Endothelial cell of umbilical vein (primary cell): ENCODE results near the gene NFIA. TPM values are rescaled to one million over a fixed set of nuclear protein-coding genes. Genes with fewer than 3 reads are reported as not detected.
A peak's percentile ranks its signal among the peaks of the same experiment; 100 is the strongest.

Experiments
- BruUV-seq: library from RNA; stranded (reverse); fragments of 400-500 nt; replicated peaks from 2 replicates; lab custom pipeline; 2021; lab: Mats Ljungman, UMichigan
- CTCF ChIA-PET: fragments of 300-600, 350-600 bp; sonication (Branson Sonifier 250); formaldehyde crosslinking; loops from one replicate; lab custom pipeline; 2021; ENCODE audit warnings: antibody characterized with exemption, inconsistent platforms; lab: Charles Lee
- POLR2A ChIA-PET: fragments of 300-600, 350-600 bp; sonication (Branson Sonifier 250); formaldehyde crosslinking; loops from one replicate; lab custom pipeline; 2021; ENCODE audit warnings: antibody characterized with exemption, inconsistent platforms; lab: Charles Lee
- DNase-seq: peaks from one replicate; pipeline ENCODE4 v3.0.0-alpha.2; 2011; ENCODE audit warnings: low read depth, low spot score
- FAIRE-seq: peaks from 2 replicates; lab custom pipeline; 2011; peaks lifted over from hg19 to GRCh38; lab: Jason Lieb, UNC
- H2AFZ ChIP-seq: 2 replicates; pipeline ENCODE4 v1.6.0; 2012; ENCODE audit warnings: low read depth, low read length, control low read depth, inconsistent platforms
- H3K27ac ChIP-seq: 2 replicates; pipeline ENCODE4 v1.5.1; 2011; ENCODE audit warnings: low read depth, mild to moderate bottlenecking, control low read depth, low read length, moderate library complexity; ENCODE audit not compliant: insufficient read depth
- H3K27me3 ChIP-seq, 2 experiments: 2 replicates each; pipeline versions ENCODE4 v1.6.0 to v1.6.1; 2011; ENCODE audit warnings: low read length in 2 of 2, mixed read lengths in 1 of 2; ENCODE audit not compliant: control insufficient read depth in 2 of 2, insufficient read depth in 2 of 2
- H3K36me3 ChIP-seq, 2 experiments: 2 replicates in 1 of 2; 3 replicates in 1 of 2; pipeline ENCODE4 v1.5.1; 2011; ENCODE audit warnings: low read length in 2 of 2, mild to moderate bottlenecking in 1 of 2, moderate library complexity in 1 of 2; ENCODE audit not compliant: control insufficient read depth in 2 of 2, insufficient read depth in 2 of 2; ENCODE audit errors: extremely low read depth in 1 of 2
- H3K4me1 ChIP-seq: 3 replicates; pipeline ENCODE4 v1.5.1; 2011; ENCODE audit warnings: mild to moderate bottlenecking, low read length; ENCODE audit not compliant: control insufficient read depth, insufficient read depth; ENCODE audit errors: extremely low read depth
- H3K4me2 ChIP-seq: 2 replicates; pipeline ENCODE4 v1.6.1; 2011; ENCODE audit warnings: low read length, control low read depth, mixed read lengths; ENCODE audit not compliant: insufficient read depth
- H3K4me3 ChIP-seq, 3 experiments: fragments of 200-600 bp in 1 of 3; sonication (generic), shearing (Covaris generic) in 1 of 3; replicated peaks in 1 of 3; 2 replicates each; pipeline ENCODE4 v1.5.1; 2011 to 2016; ENCODE audit warnings: control low read depth in 3 of 3, low read length in 3 of 3, mild to moderate bottlenecking in 2 of 3, inconsistent platforms in 1 of 3, low read depth in 1 of 3, moderate library complexity in 1 of 3; ENCODE audit not compliant: insufficient read depth in 1 of 3
- H3K79me2 ChIP-seq: 2 replicates; pipeline ENCODE4 v1.6.0; 2012; ENCODE audit warnings: low read length, inconsistent platforms; ENCODE audit not compliant: control insufficient read depth, insufficient read depth
- H3K9ac ChIP-seq: replicated peaks from 2 replicates; pipeline ENCODE3; 2011; ENCODE audit warnings: low read length, control low read depth; ENCODE audit not compliant: insufficient read depth; ENCODE audit errors: extremely low read depth
- H3K9me1 ChIP-seq: replicated peaks from 3 replicates; pipeline ENCODE4 v1.6.0; 2011; ENCODE audit warnings: mild to moderate bottlenecking, low read length; ENCODE audit not compliant: control insufficient read depth, insufficient read depth; ENCODE audit errors: extremely low read depth
- H3K9me3 ChIP-seq: replicated peaks from 2 replicates; pipeline ENCODE4 v1.5.1; 2012; ENCODE audit warnings: low read length, inconsistent platforms; ENCODE audit not compliant: control insufficient read depth, insufficient read depth
- H4K20me1 ChIP-seq: replicated peaks from 2 replicates; pipeline ENCODE3; 2011; ENCODE audit warnings: mild to moderate bottlenecking, low read length; ENCODE audit not compliant: control insufficient read depth, insufficient read depth; ENCODE audit errors: extremely low read depth
- CTCF ChIP-seq, 2 donors: IDR thresholded peaks; 1 replicate in 1 of 2; 2 replicates in 1 of 2; pipeline ENCODE4 v1.5.1; 2011; ENCODE audit warnings: low read length in 2 of 2, mild to moderate bottlenecking in 2 of 2, moderate library complexity in 2 of 2, control low read depth in 1 of 2, inconsistent platforms in 1 of 2, low read depth in 1 of 2; ENCODE audit not compliant: insufficient read depth in 1 of 2; ENCODE audit errors: extremely low read depth in 1 of 2
- EZH2 ChIP-seq: IDR thresholded peaks from 2 replicates; pipeline ENCODE4 v1.6.1; 2012; ENCODE audit warnings: borderline replicate concordance, low read depth, mild to moderate bottlenecking, moderate library complexity, low read length, inconsistent platforms; ENCODE audit not compliant: severe bottlenecking
- FOS ChIP-seq: IDR thresholded peaks from 2 replicates; pipeline ENCODE4 v1.6.1; 2011; ENCODE audit warnings: mild to moderate bottlenecking, low read length, moderate library complexity, borderline replicate concordance; ENCODE audit not compliant: insufficient read depth
- GATA2 ChIP-seq: IDR thresholded peaks from 2 replicates; pipeline ENCODE4 v1.7.0; 2011; ENCODE audit warnings: low read depth, mild to moderate bottlenecking, moderate library complexity, mixed read lengths, low read length; ENCODE audit not compliant: insufficient read length, insufficient read depth
- JUN ChIP-seq: IDR thresholded peaks from 2 replicates; pipeline ENCODE4 v1.6.1; 2011; ENCODE audit warnings: borderline replicate concordance, low read depth; ENCODE audit not compliant: insufficient read length, insufficient read depth
- MAX ChIP-seq: IDR thresholded peaks from 2 replicates; pipeline ENCODE4 v1.6.1; 2011; ENCODE audit not compliant: insufficient read depth, insufficient read length
- POLR2A ChIP-seq: IDR thresholded peaks from 2 replicates; pipeline ENCODE4 v1.6.1; 2012; ENCODE audit warnings: low read depth, mild to moderate bottlenecking, control low read depth, low read length
- POLR2AphosphoS5 ChIP-seq: IDR thresholded peaks from 2 replicates; pipeline ENCODE4 v1.6.1; 2012; ENCODE audit warnings: low read depth, mild to moderate bottlenecking, control low read depth, low read length, moderate library complexity; ENCODE audit not compliant: insufficient read depth
- dilution Hi-C: fragments of 300-500 bp; cut with MboI; formaldehyde crosslinking; loops from one replicate; pipeline ENCODE4 v1.15.0; 2019; ENCODE audit warnings: low sequenced_read_pairs; ENCODE audit not compliant: extremely low pct_ligation_motif_present
- intact Hi-C: fragments of 100-400 bp; cut with micrococcal nuclease; formaldehyde crosslinking; loops from one replicate; pipeline ENCODE4 v1.10.0; 2022
- polyA plus RNA-seq, 4 experiments: library from polyadenylated mRNA; depleted of rRNA in 3 of 4; stranded (reverse) in 3 of 4; unstranded in 1 of 4; fragments of >200 nt; gene quantifications; 2 replicates each; pipeline versions ENCODE4 v1.2.1 to v1.2.3, GENCODE V29; 2011 to 2012; ENCODE audit warnings: missing spikeins in 1 of 4
- total RNA-seq: library from RNA; stranded (reverse); gene quantifications from 2 replicates; pipeline ENCODE4 v1.2.3, GENCODE V29; 2021

Gene NFIA
- total and polyA plus RNA-seq, 2 donors (not counting 3 experiments of a cell fraction or from before 2014, with no cell fraction given), result 25.5 to 47.0 TPM

- no peaks in the 10 kb centered on the region for H3K27me3 ChIP-seq
- H3K9ac ChIP-seq, result peak overlapping the region; percentile 80
Measured at GRCh38 chr1:61337981-61338848, 255.9 kb downstream of the NFIA start.

More at GRCh38 chr1:61337981-61338848, 255.9 kb downstream of the NFIA start:
- POLR2A ChIA-PET, result interaction anchor here (0.6 kb wide), 1 partner anchor 256 kb away, joined by 8 read pairs; the partner anchor contains the start of gene NFIA
- Histone ChIP-seq H3K4me1 (peaks cover 27% of the 10 kb centered on the region), H3K4me2 (peak overlapping the region; percentile 89), H2AFZ (peak overlapping the region; percentile 33), H3K9me3 (no peaks in the 10 kb centered on the region), H4K20me1 (no peaks in the 10 kb centered on the region), H3K79me2 (peaks cover 2% of the 10 kb centered on the region), H3K9me1 (no peaks in the 10 kb centered on the region), H3K4me3 (peak overlapping the region in 1 of 3 experiments; percentile 49), H3K27ac (peak overlapping the region; percentile 93), H3K36me3 (no peaks in the 10 kb centered on the region)
- dilution Hi-C loops, result no loop called here
- DNase-seq, result peak; percentile 93
- TF ChIP-seq MAX (no peak), EZH2 (no peak), GATA2 (peak; percentile 47), FOS (peak; percentile 82), POLR2A (no peak), POLR2AphosphoS5 (peak; percentile 71), CTCF (IDR thresholded peaks at IDR 0.05; ENCODE audit: extremely low read depth in 1 of 2, insufficient read depth in 1 of 2, low read depth in 1 of 2, low read length in 2 of 2) (peak; percentile 71 to 77), JUN (peak; percentile 76)
- TSS peak; percentile 71 for BruUV-seq
- intact Hi-C loops, result loop anchor here (1.0 to 10.0 kb wide), 16 partner anchors 20 to 1363 kb away; no protein-coding TSS in a partner anchor
- CTCF ChIA-PET, result interaction anchor here (0.6 to 3.7 kb wide), 30 partner anchors 12 to 1367 kb away, joined by 3 to 40 read pairs (median 4); no protein-coding TSS in a partner anchor
- peak; percentile 94 for FAIRE-seq
